Measurements from ENCODE around the gene NPTXR. TPM values are rescaled to one million over a fixed set of nuclear protein-coding genes. Genes with fewer than 3 reads are reported as not detected.

Gene NPTXR
- total and polyA plus RNA-seq, 3 donors from 2014 or later: 3.9 to 14.1 (median 12.6) TPM

DNA sequence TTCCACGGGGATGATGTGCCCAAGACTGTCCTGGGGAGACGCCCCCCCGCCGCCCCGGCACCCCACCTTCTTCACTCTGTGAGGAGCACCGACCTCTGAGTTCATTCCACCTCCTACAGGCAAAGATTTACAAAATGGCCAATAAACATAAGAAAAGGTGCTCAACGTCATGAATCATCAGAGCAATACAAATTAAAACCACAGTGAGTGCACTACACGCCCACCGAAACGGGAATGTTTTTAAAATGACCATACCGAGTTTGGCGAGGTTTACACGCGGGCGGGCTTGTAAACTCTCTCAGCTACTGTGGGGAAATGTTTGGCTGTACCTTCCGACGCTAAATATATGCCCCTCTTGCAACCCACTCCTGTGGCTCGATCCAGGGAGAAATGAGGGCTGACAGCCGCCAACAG, 7.9 kb downstream of the NPTXR start:
- WGBS, 2 donors: 85 to 89% methylated on average over 19 of the region's 19 CpGs
- DNase-seq: no peak
- no peak for TF ChIP-seq POLR2A (IDR thresholded peaks at IDR 0.05)
- no peak for TF ChIP-seq CTCF (IDR thresholded peaks at IDR 0.05)

DNA sequence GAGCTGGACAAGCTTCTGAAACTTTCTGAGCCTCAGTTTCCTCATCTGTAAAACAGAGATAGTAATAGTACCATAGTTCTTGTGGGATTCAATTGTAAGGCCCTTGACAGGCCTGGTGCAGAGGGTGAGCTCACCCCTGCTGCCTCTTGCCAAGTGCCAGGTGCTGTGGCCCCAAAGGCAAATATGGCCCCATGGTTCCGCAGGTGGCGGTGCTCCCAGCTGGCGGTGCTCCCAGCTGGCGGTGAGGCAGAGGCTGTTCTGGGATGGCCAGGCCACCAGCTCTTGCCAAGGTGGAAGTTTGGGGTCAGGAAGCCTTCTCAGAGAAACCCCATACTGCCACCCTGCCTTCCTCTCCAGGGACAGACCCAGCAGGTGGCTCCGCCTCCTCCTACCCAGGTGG, 8.8 kb downstream of the NPTXR start:
- Histone ChIP-seq H3K4me3 (no peak overlapping the region), H3K27me3 (no peaks in the 10 kb centered on the region), H3K9me3 (no peaks in the 10 kb centered on the region), H3K4me1 (no peaks in the 10 kb centered on the region), H3K27ac (no peak overlapping the region), H3K36me3 (ENCODE audit: low read depth, missing control alignments) (no peaks in the 10 kb centered on the region)
- intact Hi-C loops (cut with DNase I; ENCODE audit: low total_unique reads): no loop called here
- TF ChIP-seq POLR2A (IDR thresholded peaks at IDR 0.05) (no peak), CTCF (IDR thresholded peaks at IDR 0.05) (no peak)
- WGBS, 2 donors: 94 to 100% methylated on average over 1 to 5 of the region's 5 CpGs
- DNase-seq: no peak

More for the DNA sequence above, 7.9 kb downstream of the NPTXR start:
- Histone ChIP-seq H3K4me3 (no peak overlapping the region), H3K27ac (no peak overlapping the region), H3K9me3 (no peaks in the 10 kb centered on the region), H3K36me3 (ENCODE audit: low read depth, missing control alignments) (no peaks in the 10 kb centered on the region), H3K27me3 (no peaks in the 10 kb centered on the region), H3K4me1 (no peaks in the 10 kb centered on the region)
- intact Hi-C loops (cut with DNase I; ENCODE audit: low total_unique reads): no loop called here

GRCh38 chr22:38834215-38834953, 9.4 kb downstream of the NPTXR start:
- DNase-seq: no peak
- Histone ChIP-seq H3K4me1 (no peaks in the 10 kb centered on the region), H3K4me3 (no peak overlapping the region), H3K9me3 (no peaks in the 10 kb centered on the region), H3K36me3 (ENCODE audit: low read depth, missing control alignments) (no peaks in the 10 kb centered on the region), H3K27me3 (no peaks in the 10 kb centered on the region), H3K27ac (no peak overlapping the region)
- intact Hi-C loops (cut with DNase I; ENCODE audit: low total_unique reads): no loop called here
- TF ChIP-seq CTCF (IDR thresholded peaks at IDR 0.05): no peak
- TF ChIP-seq POLR2A (IDR thresholded peaks at IDR 0.05): no peak
- WGBS, 2 donors: 89 to 90% methylated on average over 13 of the region's 13 CpGs

DNA sequence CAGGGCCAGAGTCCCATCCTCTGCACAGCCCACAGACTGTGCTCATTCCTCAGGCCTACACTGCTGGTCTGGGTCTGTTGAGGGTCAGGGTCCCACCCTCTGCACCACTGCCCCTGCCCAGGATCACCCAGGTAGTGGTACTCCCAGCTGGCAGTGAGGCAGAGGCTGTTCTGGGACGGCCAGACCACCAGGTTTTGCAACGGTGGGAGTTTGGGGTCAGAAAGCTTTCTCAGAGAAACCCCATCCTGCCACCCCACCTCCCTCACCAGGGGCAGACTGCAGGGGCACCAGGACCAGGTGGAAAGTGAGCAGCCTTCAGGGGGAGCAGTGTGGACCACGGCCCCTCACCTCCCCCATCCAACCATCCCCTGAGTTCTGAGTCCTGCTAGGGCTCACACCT, 10.8 kb downstream of the NPTXR start:
- WGBS, 2 donors: 60 to 74% methylated on average over 1 to 3 of the region's 3 CpGs
- H3K36me3 ChIP-seq (ENCODE audit: low read depth, missing control alignments): no peaks in the 10 kb centered on the region
- intact Hi-C loops (cut with DNase I; ENCODE audit: low total_unique reads): no loop called here

More for the DNA sequence above, 10.8 kb downstream of the NPTXR start:
- Histone ChIP-seq H3K27ac (no peak overlapping the region), H3K9me3 (no peaks in the 10 kb centered on the region), H3K4me1 (no peaks in the 10 kb centered on the region), H3K27me3 (no peaks in the 10 kb centered on the region), H3K4me3 (no peak overlapping the region)
- TF ChIP-seq POLR2A (IDR thresholded peaks at IDR 0.05) (no peak), CTCF (IDR thresholded peaks at IDR 0.05) (no peak)
- DNase-seq: no peak
